Ascending aorta (tissue), 2 donors: ENCODE data around the gene KLF15. TPM values are rescaled to one million over a fixed set of nuclear protein-coding genes. Genes with fewer than 3 reads are reported as not detected.
A peak's percentile ranks its signal among the peaks of the same experiment; 100 is the strongest.

Experiments
- DNase-seq, 2 donors: peaks; one replicate each; pipeline ENCODE4 v3.0.0-alpha.2; 2019; ENCODE audit warnings: low spot score in 2 of 2
- H3K27ac ChIP-seq, 2 donors: fragments of 200-600 bp; sonication (generic); one replicate each; pipeline ENCODE4 v1.5.1; 2016 to 2017; ENCODE audit warnings: mild to moderate bottlenecking in 1 of 2
- H3K27me3 ChIP-seq: fragments of 200-600 bp; sonication (generic); one replicate; pipeline ENCODE4 v1.5.1; 2017
- H3K36me3 ChIP-seq, 2 donors: fragments of 200-600 bp; sonication (generic); one replicate each; pipeline ENCODE4 v1.5.1; 2016
- H3K4me1 ChIP-seq, 2 donors: fragments of 200-600 bp; sonication (generic); one replicate each; pipeline ENCODE4 v1.5.1; 2016 to 2017; ENCODE audit warnings: mild to moderate bottlenecking in 1 of 2
- H3K4me3 ChIP-seq, 2 donors: fragments of 200-600 bp; sonication (generic); one replicate each; pipeline ENCODE4 v1.5.1; 2016 to 2017; ENCODE audit warnings: mild to moderate bottlenecking in 1 of 2
- H3K9me3 ChIP-seq, 2 donors: fragments of 200-600 bp; sonication (generic); one replicate each; pipeline ENCODE4 v1.5.1; 2016
- intact Hi-C: fragments of 100-400 bp; cut with DNase I; formaldehyde crosslinking; loops from one replicate; pipeline ENCODE4 v1.15.1; 2023
- total RNA-seq: library from RNA; depleted of rRNA; stranded (reverse); fragments of >200 nt; gene quantifications from one replicate; pipeline ENCODE4 v1.1.0, GENCODE V29; 2016
- TF ChIP-seq, protein P1 (sequence below), 3 experiments: fragments of 200-600 bp in 2 of 3; fragments of 450-650 bp in 1 of 3; sonication (generic) in 2 of 3; IDR thresholded peaks; one replicate each; pipeline ENCODE4 v1.5.1; 2016 to 2019; ENCODE audit warnings: antibody characterized with exemption in 3 of 3, mild to moderate bottlenecking in 1 of 3, moderate library complexity in 1 of 3

KLF15 gene
- total RNA-seq, 1 donor from 2014 or later: 74.0 TPM

DNA sequence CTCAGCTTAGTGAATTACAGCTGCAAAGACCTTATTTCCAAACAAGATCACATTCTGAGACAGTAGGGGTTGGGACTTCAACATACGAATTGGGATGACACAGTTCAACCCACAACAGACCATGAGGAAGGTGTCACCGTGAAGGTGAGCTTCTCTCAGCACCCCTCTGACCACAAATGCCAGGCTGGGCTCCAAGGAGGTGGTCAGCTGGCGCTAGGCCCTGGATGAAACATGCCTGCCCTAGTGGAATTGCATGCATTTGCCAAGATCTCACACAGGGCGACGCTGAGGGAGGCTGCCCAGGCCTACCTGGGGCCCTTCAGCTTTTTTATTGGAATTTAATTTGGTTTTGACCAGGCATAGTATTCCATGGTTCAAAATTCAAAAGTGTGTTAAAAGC, 39.3 kb upstream of the KLF15 start:
- TF ChIP-seq, protein P1, sequence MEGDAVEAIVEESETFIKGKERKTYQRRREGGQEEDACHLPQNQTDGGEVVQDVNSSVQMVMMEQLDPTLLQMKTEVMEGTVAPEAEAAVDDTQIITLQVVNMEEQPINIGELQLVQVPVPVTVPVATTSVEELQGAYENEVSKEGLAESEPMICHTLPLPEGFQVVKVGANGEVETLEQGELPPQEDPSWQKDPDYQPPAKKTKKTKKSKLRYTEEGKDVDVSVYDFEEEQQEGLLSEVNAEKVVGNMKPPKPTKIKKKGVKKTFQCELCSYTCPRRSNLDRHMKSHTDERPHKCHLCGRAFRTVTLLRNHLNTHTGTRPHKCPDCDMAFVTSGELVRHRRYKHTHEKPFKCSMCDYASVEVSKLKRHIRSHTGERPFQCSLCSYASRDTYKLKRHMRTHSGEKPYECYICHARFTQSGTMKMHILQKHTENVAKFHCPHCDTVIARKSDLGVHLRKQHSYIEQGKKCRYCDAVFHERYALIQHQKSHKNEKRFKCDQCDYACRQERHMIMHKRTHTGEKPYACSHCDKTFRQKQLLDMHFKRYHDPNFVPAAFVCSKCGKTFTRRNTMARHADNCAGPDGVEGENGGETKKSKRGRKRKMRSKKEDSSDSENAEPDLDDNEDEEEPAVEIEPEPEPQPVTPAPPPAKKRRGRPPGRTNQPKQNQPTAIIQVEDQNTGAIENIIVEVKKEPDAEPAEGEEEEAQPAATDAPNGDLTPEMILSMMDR (IDR thresholded peaks at IDR 0.05): no peak
- Histone ChIP-seq H3K27ac (no peak overlapping the region), H3K27me3 (no peaks in the 10 kb centered on the region), H3K4me3 (no peak overlapping the region), H3K36me3 (no peaks in the 10 kb centered on the region), H3K9me3 (no peaks in the 10 kb centered on the region), H3K4me1 (no peaks in the 10 kb centered on the region)
- DNase-seq: no peak
- intact Hi-C loops: no loop called here

DNA sequence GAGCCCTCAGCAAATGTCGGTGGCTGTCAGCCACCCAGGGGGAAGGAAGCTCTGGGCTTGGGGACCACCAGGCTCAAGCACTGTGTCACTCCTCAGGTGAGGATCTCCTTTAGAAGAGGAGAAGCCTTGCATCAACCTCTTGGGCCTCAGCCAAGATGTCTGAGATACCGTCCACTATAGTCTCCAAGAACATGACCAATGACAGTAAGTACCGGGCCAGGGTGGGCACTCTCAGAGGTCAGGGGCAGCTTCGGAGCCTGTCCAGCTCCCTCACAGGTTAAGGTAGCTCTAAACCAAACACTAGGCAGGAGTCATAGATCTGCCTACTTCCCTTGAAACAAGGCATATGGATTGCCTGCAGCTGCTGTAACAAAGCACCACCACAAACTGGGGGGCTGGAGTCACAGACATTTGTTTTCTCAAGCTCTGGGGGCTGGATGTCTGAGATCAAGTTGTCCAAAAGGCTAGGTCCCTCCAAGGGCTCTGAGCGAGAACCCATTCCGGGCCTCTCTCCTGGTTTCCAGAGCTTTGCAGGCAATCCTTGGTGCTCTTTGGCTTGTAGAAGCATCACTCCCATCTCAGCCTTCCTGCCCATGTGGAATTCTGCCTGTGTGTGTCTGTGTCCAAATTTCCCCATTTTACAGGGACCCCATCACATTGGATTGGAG, 38.8 kb upstream of the KLF15 start:
- TF ChIP-seq, protein P1 (IDR thresholded peaks at IDR 0.05): no peak
- intact Hi-C loops: no loop called here
- DNase-seq: no peak

DNA sequence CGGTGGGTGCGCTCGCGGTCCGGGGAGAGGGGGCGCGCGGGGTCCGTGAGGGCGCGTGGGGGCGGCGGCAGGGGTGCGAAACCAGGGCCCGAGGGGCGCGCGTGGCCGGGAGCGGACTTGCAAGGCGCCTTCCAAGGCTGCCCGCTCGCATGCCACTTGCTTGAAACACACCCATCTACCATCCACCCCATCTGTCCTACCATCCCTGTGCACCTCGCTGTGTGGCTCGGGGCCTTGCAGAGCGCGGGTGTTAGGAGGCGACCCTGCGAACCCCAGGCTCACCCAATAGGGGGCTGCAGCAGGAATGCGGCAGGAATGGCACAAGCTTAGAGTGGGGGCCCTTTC, 37.7 kb upstream of the KLF15 start:
- Histone ChIP-seq H3K4me1 (no peaks in the 10 kb centered on the region), H3K9me3 (no peaks in the 10 kb centered on the region), H3K36me3 (no peaks in the 10 kb centered on the region), H3K27me3 (no peaks in the 10 kb centered on the region), H3K4me3 (peak overlapping the region; percentile 20 to 54), H3K27ac (no peak overlapping the region)
- TF ChIP-seq, protein P1 (IDR thresholded peaks at IDR 0.05): no peak
- intact Hi-C loops: no loop called here
- no peak for DNase-seq

More for the DNA sequence above, 38.8 kb upstream of the KLF15 start:
- H3K36me3 ChIP-seq: no peaks in the 10 kb centered on the region
- H3K27ac ChIP-seq: no peak overlapping the region
- H3K4me1 ChIP-seq: no peaks in the 10 kb centered on the region
- H3K4me3 ChIP-seq: no peak overlapping the region
- no peaks in the 10 kb centered on the region for H3K9me3 ChIP-seq
- H3K27me3 ChIP-seq: no peaks in the 10 kb centered on the region

DNA sequence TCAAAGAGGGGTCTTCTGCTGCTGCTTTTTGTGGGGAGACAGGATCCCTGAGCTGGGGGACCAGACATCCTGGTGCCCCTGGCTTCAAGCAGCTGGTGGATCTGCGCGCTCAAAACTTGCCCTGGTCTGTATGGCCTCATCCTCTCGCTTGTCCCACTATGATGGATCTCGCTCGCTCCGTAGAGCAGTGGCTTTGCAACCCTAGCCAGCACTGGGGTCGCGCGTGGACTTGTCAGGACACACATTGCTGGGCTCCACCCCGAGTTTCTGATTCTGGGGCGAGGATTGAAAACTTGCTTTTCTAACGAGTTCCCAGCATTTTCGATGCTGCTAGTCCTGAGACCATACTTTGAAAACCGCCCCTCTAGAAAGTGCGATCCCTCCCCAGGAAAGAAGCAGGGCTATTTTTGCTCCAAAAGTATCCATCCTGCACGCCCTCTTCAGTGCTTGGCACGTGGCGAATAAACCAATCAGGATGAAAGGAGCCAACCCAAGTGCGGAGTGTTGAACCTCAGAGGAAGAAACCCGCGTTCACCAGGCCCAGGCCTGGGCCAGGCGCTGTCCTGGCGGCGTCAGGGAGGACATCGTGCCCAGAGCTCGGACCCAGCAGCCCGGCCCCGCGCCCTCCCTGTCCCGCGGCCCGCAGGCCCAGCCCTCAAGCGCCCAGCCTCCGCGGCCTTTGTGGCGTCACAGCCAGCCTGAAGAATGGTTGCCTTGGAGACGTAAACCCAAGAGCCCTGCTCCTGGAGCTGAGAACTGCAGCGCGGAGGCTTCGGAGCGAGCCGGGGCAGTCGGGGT, 37.2 kb upstream of the KLF15 start, which contains the start of gene CFAP100:
Gene CFAP100 (plus strand): TSS at position 731 of the 798 bp plus-strand sequence. CDS start 1,092 bp downstream, outside the sequence.
- peak in 1 of 2 donors; percentile 12 for DNase-seq
- Histone ChIP-seq H3K27ac (no peak within 1 kb of the TSS), H3K9me3 (no peaks in the 10 kb centered on the region), H3K36me3 (no peaks in the 10 kb centered on the region), H3K4me3 (peak within 1 kb of the TSS; percentile 20 to 54), H3K27me3 (no peaks in the 10 kb centered on the region), H3K4me1 (no peaks in the 10 kb centered on the region)
- intact Hi-C loops: no loop called here
- TF ChIP-seq, protein P1 (IDR thresholded peaks at IDR 0.05): no peak

DNA sequence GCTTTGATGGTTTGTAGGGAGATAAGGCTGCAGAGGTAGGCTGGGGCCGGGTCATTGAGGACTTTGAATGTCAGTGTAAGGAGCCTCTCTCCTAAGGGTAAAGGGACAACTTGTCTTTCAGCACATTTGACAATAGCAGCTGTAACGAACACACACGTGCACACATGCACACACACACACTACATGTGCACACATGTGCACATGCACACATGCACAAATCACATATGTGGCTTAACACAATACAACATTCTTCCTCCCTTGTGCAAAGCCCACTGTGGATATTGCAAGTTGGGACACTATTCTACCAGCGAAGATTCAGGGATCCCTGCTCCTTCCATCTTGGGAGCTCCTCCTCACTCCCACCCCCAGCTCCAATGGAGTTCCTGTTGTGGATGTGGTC, 36.4 kb upstream of the KLF15 start:
- peak in 1 of 2 donors; percentile 28 for DNase-seq
- Histone ChIP-seq H3K4me1 (peaks cover 4 to 5% of the 10 kb centered on the region in 2 donors), H3K9me3 (no peaks in the 10 kb centered on the region), H3K4me3 (no peak overlapping the region), H3K27ac (no peak overlapping the region), H3K36me3 (no peaks in the 10 kb centered on the region), H3K27me3 (no peaks in the 10 kb centered on the region)
- TF ChIP-seq, protein P1 (IDR thresholded peaks at IDR 0.05): no peak
- intact Hi-C loops: no loop called here
